GM20000 (cell line): ENCODE data around the gene NT5C2.
"Not testable (repeated sequence)": the region's sequence is repeated elsewhere in the genome, so short reads cannot be mapped to it uniquely, and the experiment has no call there.

Source experiments
- DNase-seq: peaks from one replicate; pipeline ENCODE4 v3.0.0; 2012; ENCODE audit warnings: low spot score
- CTCF ChIP-seq: IDR thresholded peaks from 2 replicates; pipeline ENCODE4 v1.5.1; 2012; ENCODE audit warnings: mild to moderate bottlenecking, control low read depth; ENCODE audit errors: extremely low read depth, missing control alignments

NT5C2 gene

GRCh38 chr10:103077491-103078308 is 115.4 kb downstream of the NT5C2 start:
- TF ChIP-seq CTCF: no peak
- DNase-seq: no peak

GRCh38 chr10:103077020-103077419 is 116.1 kb downstream of the NT5C2 start:
- DNase-seq: no peak
- TF ChIP-seq CTCF: no peak

GRCh38 chr10:103072891-103073290 is 120.2 kb downstream of the NT5C2 start:
- TF ChIP-seq CTCF: no peak
- DNase-seq: no peak

GRCh38 chr10:103072276-103072675 is 120.8 kb downstream of the NT5C2 start:
- no peak for TF ChIP-seq CTCF
- DNase-seq: no peak

GRCh38 chr10:103069453-103070331 is 123.4 kb downstream of the NT5C2 start:
- DNase-seq: peak; percentile 71
- TF ChIP-seq CTCF: peak; percentile 53

- no peak for TF ChIP-seq CTCF
- no peak for DNase-seq
Measured at GRCh38 chr10:103067956-103068355, 125.1 kb downstream of the NT5C2 start.

- no peak for TF ChIP-seq CTCF
- DNase-seq: no peak
Measured at GRCh38 chr10:103067484-103067883, 125.6 kb downstream of the NT5C2 start.

GRCh38 chr10:103067099-103067477 is 126.0 kb downstream of the NT5C2 start:
- DNase-seq: not testable (repeated sequence)
